H9 (cell line): ENCODE data around the gene PATE4. TPM values are rescaled to one million over a fixed set of nuclear protein-coding genes. Genes with fewer than 3 reads are reported as not detected.

Source experiments
- DNase-seq: peaks from one replicate; pipeline ENCODE4 v3.0.0-alpha.2; 2017
- H2AFZ ChIP-seq: one replicate; pipeline ENCODE4 v1.6.1; 2013; ENCODE audit warnings: mild to moderate bottlenecking, low read length, control low read depth, moderate library complexity
- H2AK5ac ChIP-seq: 2 replicates; pipeline ENCODE4 v1.6.1; 2013; ENCODE audit warnings: low read length, control low read depth, mixed read lengths; ENCODE audit not compliant: insufficient read length
- H2BK120ac ChIP-seq: one replicate; pipeline ENCODE4 v1.6.1; 2013; ENCODE audit warnings: low read depth, mild to moderate bottlenecking, low read length, control low read depth, inconsistent platforms; ENCODE audit not compliant: poor library complexity, severe bottlenecking
- H2BK12ac ChIP-seq: 2 replicates; pipeline ENCODE4 v1.6.1; 2013; ENCODE audit warnings: low read length, control low read depth, mixed read lengths, low read depth; ENCODE audit not compliant: insufficient read length
- H2BK15ac ChIP-seq: 2 replicates; pipeline ENCODE4 v1.6.1; 2013; ENCODE audit warnings: low read depth, low read length, control low read depth
- H2BK20ac ChIP-seq: one replicate; pipeline ENCODE4 v1.6.1; 2013; ENCODE audit warnings: low read depth, mild to moderate bottlenecking, low read length, control low read depth, inconsistent platforms; ENCODE audit not compliant: poor library complexity, severe bottlenecking
- H2BK5ac ChIP-seq: 2 replicates; pipeline ENCODE4 v1.6.1; 2013; ENCODE audit warnings: low read length, control low read depth, mixed read lengths; ENCODE audit not compliant: insufficient read length
- H3K14ac ChIP-seq: 2 replicates; pipeline ENCODE4 v1.6.1; 2013; ENCODE audit warnings: low read length, control low read depth; ENCODE audit not compliant: insufficient read depth
- H3K18ac ChIP-seq: 2 replicates; pipeline ENCODE4 v1.6.1; 2013; ENCODE audit warnings: low read depth, mild to moderate bottlenecking, mixed read lengths, low read length, control low read depth; ENCODE audit not compliant: insufficient read length
- H3K23ac ChIP-seq: 2 replicates; pipeline ENCODE4 v1.6.1; 2013; ENCODE audit warnings: low read length, control low read depth, mixed read lengths, low read depth; ENCODE audit not compliant: insufficient read length
- H3K23me2 ChIP-seq: 2 replicates; pipeline ENCODE4 v1.6.1; 2013; ENCODE audit warnings: low read depth, mild to moderate bottlenecking, mixed read lengths, low read length, control low read depth; ENCODE audit not compliant: insufficient read length, poor library complexity, severe bottlenecking
- H3K27ac ChIP-seq: 2 replicates; pipeline ENCODE4 v1.5.1; 2013; ENCODE audit warnings: low read length, control low read depth, mixed read lengths, low read depth; ENCODE audit not compliant: insufficient read length
- H3K27me3 ChIP-seq: 2 replicates; pipeline ENCODE4 v1.6.1; 2013; ENCODE audit warnings: low read length, control low read depth, inconsistent platforms; ENCODE audit not compliant: insufficient read depth
- H3K4ac ChIP-seq: 2 replicates; pipeline ENCODE4 v1.6.1; 2013; ENCODE audit warnings: low read depth, mild to moderate bottlenecking, control low read depth, inconsistent platforms, low read length, moderate library complexity
- H3K4me1 ChIP-seq: 2 replicates; pipeline ENCODE4 v1.6.1; 2013; ENCODE audit warnings: low read length, control low read depth, inconsistent platforms; ENCODE audit not compliant: insufficient read depth
- H3K4me2 ChIP-seq: 2 replicates; pipeline ENCODE4 v1.6.1; 2013; ENCODE audit warnings: low read length, control low read depth, mixed read lengths; ENCODE audit not compliant: insufficient read length, insufficient read depth
- H3K56ac ChIP-seq: 2 replicates; pipeline ENCODE4 v1.6.1; 2013; ENCODE audit warnings: low read depth, mild to moderate bottlenecking, mixed read lengths, low read length, control low read depth; ENCODE audit not compliant: insufficient read length
- H3K79me1 ChIP-seq: 2 replicates; pipeline ENCODE4 v1.6.1; 2013; ENCODE audit warnings: low read depth, mild to moderate bottlenecking, moderate library complexity, low read length, control low read depth, inconsistent platforms; ENCODE audit not compliant: insufficient read depth, poor library complexity, severe bottlenecking
- H3K79me2 ChIP-seq: 2 replicates; pipeline ENCODE4 v1.6.1; 2013; ENCODE audit warnings: low read length, control low read depth, inconsistent platforms; ENCODE audit not compliant: insufficient read depth
- H3K9ac ChIP-seq: 2 replicates; pipeline ENCODE4 v1.6.1; 2013; ENCODE audit warnings: low read length, control low read depth, mixed read lengths; ENCODE audit not compliant: insufficient read length; ENCODE audit errors: extremely low read depth
- H3K9me3 ChIP-seq: one replicate; pipeline ENCODE4 v1.6.1; 2013; ENCODE audit warnings: low read depth, low read length, inconsistent platforms; ENCODE audit not compliant: control insufficient read depth
- H3T11ph ChIP-seq: one replicate; pipeline ENCODE4 v1.6.1; 2013; ENCODE audit warnings: mild to moderate bottlenecking, low read length, control low read depth, inconsistent platforms
- H4K20me1 ChIP-seq: one replicate; pipeline ENCODE4 v1.6.1; 2013; ENCODE audit not compliant: control insufficient read depth, insufficient read length, insufficient read depth
- H4K5ac ChIP-seq: 2 replicates; pipeline ENCODE4 v1.6.1; 2013; ENCODE audit warnings: low read depth, mild to moderate bottlenecking, mixed read lengths, low read length, control low read depth; ENCODE audit not compliant: insufficient read length
- H4K8ac ChIP-seq: replicated peaks from 2 replicates; pipeline ENCODE4 v1.6.1; 2013; ENCODE audit warnings: low read length, control low read depth, mixed read lengths, low read depth; ENCODE audit not compliant: insufficient read length
- H4K91ac ChIP-seq: 2 replicates; pipeline ENCODE4 v1.6.1; 2013; ENCODE audit warnings: low read depth, mild to moderate bottlenecking, moderate library complexity, mixed read lengths, low read length, control low read depth; ENCODE audit not compliant: insufficient read length
- H3K27ac Mint-ChIP-seq, 3 experiments: 2 replicates in 2 of 3; 3 replicates in 1 of 3; pipeline ENCODE4 v1.8.0; 2020 to 2021; ENCODE audit warnings: mixed read lengths in 3 of 3, mild to moderate bottlenecking in 1 of 3, moderate library complexity in 1 of 3
- H3K27me3 Mint-ChIP-seq: 2 replicates; pipeline ENCODE4 v1.8.0; 2021; ENCODE audit warnings: low read depth, mild to moderate bottlenecking, moderate library complexity, mixed read lengths
- H3K36me3 Mint-ChIP-seq, 3 experiments: 2 replicates in 2 of 3; 3 replicates in 1 of 3; pipeline ENCODE4 v1.8.0; 2020 to 2021; ENCODE audit warnings: low read depth in 3 of 3, mixed read lengths in 3 of 3; ENCODE audit not compliant: insufficient read depth in 1 of 3
- H3K4me1 Mint-ChIP-seq, 2 experiments: 2 replicates each; pipeline ENCODE4 v1.8.0; 2020; ENCODE audit warnings: mixed read lengths in 2 of 2
- H3K4me3 Mint-ChIP-seq, 2 experiments: 2 replicates in 1 of 2; 3 replicates in 1 of 2; pipeline ENCODE4 v1.8.0; 2020 to 2021; ENCODE audit warnings: mild to moderate bottlenecking in 2 of 2, mixed read lengths in 2 of 2, moderate library complexity in 1 of 2
- H3K9me3 Mint-ChIP-seq, 2 experiments: 2 replicates in 1 of 2; 3 replicates in 1 of 2; pipeline ENCODE4 v1.8.0; 2020; ENCODE audit warnings: mild to moderate bottlenecking in 2 of 2, mixed read lengths in 2 of 2, moderate library complexity in 1 of 2
- CTCF ChIP-seq: fragments of 200-600 bp; sonication (generic); conservative IDR thresholded peaks from 3 replicates; pipeline ENCODE4 v1.8.0; 2021; ENCODE audit warnings: antibody characterized with exemption, mild to moderate bottlenecking
- total RNA-seq: library from RNA; stranded (reverse); gene quantifications from 2 replicates; pipeline ENCODE4 v1.2.1, GENCODE V29; 2021

PATE4 gene
- total RNA-seq, 1 experiment from 2014 or later: not detected

DNA sequence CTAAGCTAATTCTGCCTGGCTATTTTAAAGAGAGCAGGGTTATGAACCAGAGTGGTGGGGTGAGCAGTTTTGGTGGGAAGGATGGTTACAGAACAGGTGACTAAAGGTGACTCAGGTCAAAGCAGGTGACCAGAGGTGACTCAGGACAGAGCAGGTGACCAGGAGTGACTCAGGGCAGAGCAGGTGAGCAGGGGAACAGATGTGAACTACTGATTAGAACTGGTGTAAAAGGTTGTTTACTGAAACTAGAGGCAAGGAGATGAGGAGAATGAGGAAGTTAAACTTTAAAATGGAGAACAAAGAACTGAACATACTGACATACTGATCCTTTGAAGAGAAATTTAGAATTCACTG is 39.0 kb downstream of the PATE4 start:
- H2BK120ac ChIP-seq: no peak overlapping the region
- H3K23me2 ChIP-seq: no peaks in the 10 kb centered on the region
- no peak overlapping the region for H2BK12ac ChIP-seq
- no peak overlapping the region for H2BK5ac ChIP-seq
- no peak overlapping the region for H3K18ac ChIP-seq
- H2BK15ac ChIP-seq: no peak overlapping the region
- H3K56ac ChIP-seq: no peak overlapping the region
- no peak overlapping the region for H3K23ac ChIP-seq
- H4K8ac ChIP-seq: no peak overlapping the region
- no peak overlapping the region for H3K4me3 Mint-ChIP-seq
- no peaks in the 10 kb centered on the region; the same call in 1 of the 2 replicates for H3K79me2 ChIP-seq
- H3K27me3 Mint-ChIP-seq: peaks cover 3% of the 10 kb centered on the region; the same call in 1 of the 2 replicates
- no peak overlapping the region for H2AFZ ChIP-seq
- H3K27ac ChIP-seq: no peak overlapping the region
- no peak overlapping the region for H4K5ac ChIP-seq
- no peaks in the 10 kb centered on the region for H4K20me1 ChIP-seq
- H3T11ph ChIP-seq: no peak overlapping the region
- H3K4me1 Mint-ChIP-seq: peaks cover 9 to 15% of the 10 kb centered on the region in 2 experiments
- no peaks in the 10 kb centered on the region for H3K9me3 ChIP-seq
- H2AK5ac ChIP-seq: no peak overlapping the region
- no peak for DNase-seq
- H3K14ac ChIP-seq: no peak overlapping the region
- peaks cover 6 to 13% of the 10 kb centered on the region in 2 experiments; a peak in 3 of 5 replicates for H3K9me3 Mint-ChIP-seq
- H3K79me1 ChIP-seq: no peaks in the 10 kb centered on the region
- H3K9ac ChIP-seq: no peak overlapping the region
- H3K4ac ChIP-seq: no peak overlapping the region
- TF ChIP-seq CTCF: no peak
- H3K27ac Mint-ChIP-seq: no peak overlapping the region
- no peak overlapping the region for H4K91ac ChIP-seq
- no peak overlapping the region for H3K4me2 ChIP-seq
- H3K36me3 Mint-ChIP-seq: peaks cover 0 to 6% (median 0%) of the 10 kb centered on the region in 3 experiments; a peak in 2 of 7 replicates
- H2BK20ac ChIP-seq: no peak overlapping the region
- no peaks in the 10 kb centered on the region for H3K27me3 ChIP-seq
- no peaks in the 10 kb centered on the region for H3K4me1 ChIP-seq
